RCC 7860 (cell line): ENCODE measurements around the gene PGGT1B.
A peak's percentile ranks its signal among the peaks of the same experiment; 100 is the strongest.

Experiments used
- DNase-seq: peaks from one replicate; pipeline ENCODE4 v3.0.0-alpha.2; 2015; ENCODE audit warnings: low spot score
- FAIRE-seq: peaks from 2 replicates; lab custom pipeline; 2012; peaks lifted over from hg19 to GRCh38; lab: Jason Lieb, UNC

Gene PGGT1B

DNA sequence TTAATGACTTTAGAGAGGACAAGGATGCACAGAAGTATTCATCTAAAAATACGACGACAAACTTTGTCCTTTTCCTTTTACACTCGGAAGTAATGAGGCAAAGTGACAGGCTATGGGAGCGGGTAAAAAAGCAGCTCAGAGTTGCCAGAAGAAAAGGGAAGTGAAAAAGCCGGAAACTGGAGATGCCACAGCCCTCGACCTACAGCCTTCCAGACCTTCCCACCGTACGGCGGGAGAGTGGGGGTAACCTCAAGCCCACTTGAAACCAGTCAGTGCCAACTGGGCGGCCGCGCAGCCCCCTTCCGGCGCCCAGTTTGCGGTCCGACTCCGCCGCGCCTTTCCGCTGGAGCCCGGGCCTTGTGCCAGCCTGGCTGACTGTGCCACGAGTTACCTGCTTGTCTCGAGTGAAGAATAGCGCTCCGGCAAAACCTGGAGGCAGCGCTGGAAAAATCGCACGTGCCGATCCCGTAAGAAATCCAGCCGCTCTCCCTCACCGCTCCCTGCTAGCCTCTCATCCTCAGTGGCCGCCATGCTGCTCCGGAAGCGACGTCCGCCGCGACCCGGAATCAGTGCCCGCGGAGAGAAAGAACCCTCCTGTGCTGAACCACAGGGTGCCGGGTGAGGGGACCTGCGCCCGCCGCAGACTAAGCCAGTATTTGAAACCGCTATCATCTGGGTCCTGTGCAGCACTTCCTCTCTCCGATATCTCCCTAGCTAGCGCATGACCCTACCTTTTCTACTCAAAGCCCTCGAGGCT is at the start of gene PGGT1B:
TSS of gene PGGT1B (minus strand) at position 557 of the 757 bp plus-strand sequence. CDS start at position 531, 26 bp downstream.
- DNase-seq, result peak; percentile 47
- no peak for FAIRE-seq

DNA sequence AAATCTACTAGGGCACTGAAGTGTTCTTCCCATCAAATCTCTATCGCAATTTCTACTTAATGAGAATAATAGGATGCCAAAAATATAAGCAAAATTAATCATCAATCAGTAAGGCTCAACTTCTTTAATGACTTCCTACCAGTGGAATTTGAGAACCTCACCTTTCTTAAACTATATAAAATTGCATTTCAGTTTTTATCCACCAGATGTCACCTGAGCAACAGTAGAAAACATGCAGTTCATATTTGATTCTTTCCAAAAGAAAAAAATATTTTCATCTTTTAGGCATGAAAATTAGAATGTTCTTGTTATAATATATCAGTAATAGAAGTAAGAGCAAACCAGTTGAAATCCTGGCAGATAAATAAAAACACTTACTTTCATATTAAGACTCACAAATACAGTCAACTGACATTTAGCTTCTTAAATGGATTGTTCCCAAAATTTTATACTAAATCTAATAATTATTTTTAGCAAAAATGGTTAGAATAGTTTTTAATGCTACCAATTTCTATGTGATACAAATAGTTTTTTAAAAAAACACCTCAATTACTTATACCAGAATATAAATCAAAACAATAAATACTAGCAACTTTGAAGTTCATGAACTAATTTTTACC is 47.2 kb upstream of the PGGT1B start:
- DNase-seq (peak; percentile 57), FAIRE-seq (peak; percentile 92)

DNA sequence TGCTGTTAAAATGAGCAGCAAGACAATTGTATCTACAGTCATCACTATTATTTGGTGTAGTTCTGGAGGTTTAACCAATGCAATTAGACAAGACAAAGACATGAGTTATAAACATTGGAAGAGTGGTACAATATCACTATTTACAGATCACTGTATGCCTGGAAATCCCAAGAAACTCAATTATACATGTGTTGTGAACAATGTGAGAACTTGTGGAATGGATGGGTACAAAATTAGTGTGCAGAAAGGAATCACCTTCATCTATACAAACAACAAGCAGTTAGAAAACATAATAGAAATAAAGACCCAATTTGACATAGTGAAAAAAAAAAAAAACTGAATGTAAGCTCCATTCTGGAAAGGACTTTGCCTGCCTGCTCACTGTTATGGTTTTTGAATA is 46.1 kb upstream of the PGGT1B start:
- DNase-seq (no peak), FAIRE-seq (no peak)

DNA sequence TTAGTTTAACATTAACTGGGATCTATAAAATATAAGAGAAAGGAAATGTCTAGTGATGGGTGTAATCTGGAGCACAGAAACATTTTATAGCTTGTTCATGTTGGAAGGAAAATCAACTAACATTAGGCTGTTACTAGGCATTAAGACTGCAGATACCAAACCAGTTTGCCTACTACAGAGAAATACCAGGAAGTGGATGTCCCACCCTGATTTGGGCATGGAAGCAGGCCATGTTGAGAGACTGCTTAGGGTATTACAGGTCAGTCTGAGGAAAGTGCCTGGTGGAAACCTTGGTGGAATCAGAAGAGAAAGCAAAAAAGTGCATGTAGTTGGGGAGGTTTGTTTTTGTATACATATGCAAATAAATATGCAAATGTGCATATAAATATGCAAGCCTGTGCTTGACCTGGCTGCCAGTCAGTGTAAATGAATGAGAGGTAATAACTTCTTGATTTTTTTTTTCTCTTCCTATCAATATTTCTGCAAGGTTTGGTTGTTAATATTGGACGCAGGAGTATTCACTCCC is 43.4 kb upstream of the PGGT1B start:
- no peak for FAIRE-seq
- DNase-seq, result no peak

DNA sequence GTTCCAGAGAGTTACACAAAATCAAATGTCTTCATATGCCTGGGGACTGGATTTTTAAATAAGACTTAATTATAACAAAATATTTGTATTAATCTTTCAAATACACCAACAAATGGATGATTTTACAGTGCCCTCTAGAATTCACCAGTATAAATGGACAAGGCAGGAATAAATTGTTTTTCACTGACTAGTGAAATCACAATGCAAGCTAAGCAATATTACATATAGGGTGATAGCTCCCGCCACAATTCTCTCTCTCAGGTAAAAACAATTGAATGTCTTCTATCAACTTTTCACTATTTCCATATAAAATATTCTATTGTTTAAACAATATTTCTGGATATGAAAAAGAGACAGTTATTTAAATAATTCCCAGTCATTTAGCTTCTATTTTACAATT is 41.8 kb upstream of the PGGT1B start:
- no peak for FAIRE-seq
- DNase-seq, result no peak

DNA sequence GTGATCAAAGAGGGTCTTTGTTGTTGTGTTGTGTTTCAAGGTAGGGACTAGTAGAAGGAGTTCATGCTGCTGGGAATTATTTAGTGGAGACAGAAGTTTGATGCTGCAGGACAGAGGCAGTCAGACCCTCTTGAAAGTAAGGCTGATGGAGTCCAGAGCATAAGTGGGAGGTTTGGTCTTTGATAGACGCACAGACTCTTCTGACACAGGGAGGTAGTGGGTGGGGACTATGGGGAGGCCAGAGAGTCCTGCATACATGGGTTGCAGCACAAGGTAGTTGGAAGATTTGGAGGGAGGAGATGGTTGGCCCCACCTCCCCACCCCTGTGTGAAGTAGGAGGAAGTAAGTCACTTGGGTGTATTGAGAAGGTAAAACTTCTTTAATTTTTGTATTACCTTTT is 36.1 kb upstream of the PGGT1B start:
- no peak for FAIRE-seq
- DNase-seq, result no peak

DNA sequence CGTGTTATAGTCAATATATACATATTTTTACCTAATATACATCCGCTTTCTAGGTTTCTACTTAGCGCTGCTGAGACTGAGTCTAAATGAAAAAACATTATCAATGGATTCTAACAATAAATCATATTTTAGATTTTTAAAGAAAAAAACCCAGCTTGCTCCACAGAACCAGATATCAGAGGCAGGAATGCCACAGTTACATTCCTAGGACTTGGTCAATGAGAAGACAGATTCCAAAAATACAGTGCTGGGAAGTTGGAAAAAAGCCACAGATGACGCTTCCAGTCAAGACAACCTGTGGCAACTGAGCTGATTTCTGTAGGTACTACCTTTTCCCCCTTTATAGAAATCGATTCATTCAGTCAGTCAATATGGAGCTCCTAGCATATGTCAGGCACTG is 34.4 kb upstream of the PGGT1B start:
- DNase-seq (no peak), FAIRE-seq (no peak)

DNA sequence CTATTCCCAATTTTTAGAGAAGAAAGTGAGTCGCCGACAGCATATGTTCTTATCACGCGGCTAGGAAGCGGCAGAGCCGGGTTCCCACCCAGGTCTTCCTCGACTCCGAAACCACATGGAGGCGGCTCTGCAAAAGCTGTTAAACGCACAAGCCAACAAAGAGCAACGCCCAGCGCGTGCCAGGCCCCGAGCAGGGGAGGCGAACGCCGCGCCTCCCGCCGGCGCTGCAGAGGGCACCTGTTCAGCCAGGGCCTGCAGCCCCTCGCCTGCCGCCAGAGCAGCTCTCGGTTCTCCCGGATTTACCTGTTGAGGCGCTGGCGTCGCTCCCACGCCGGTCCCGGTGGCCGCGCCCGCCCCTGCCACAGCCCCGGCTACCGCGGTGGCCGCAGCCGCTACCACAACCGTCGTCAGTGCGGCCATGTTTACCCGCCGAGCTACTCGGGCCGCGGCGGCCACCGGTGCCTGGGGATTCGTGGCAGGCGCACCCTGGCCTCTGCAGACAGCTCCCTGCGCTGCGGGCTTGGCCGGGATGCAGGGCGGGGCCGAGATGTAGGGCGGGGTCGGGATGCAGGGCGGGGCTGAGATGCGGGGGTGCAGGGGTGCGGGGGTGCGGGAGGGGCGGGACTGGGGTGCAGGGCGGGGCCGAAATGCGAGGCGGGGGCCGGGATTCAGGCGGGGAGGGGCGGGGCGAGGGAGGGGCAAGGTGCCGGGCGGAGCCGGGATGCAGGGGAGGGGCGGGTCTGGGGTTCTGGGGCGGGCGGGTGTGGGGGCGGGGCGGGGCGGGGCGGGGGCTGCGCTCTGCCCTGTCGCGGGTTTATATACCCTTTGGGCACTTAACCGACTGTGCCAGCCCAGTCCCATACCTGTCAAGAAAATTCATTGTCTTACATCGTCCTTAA is 33.7 kb upstream of the PGGT1B start, which contains the start of gene CCDC112:
TSS of gene CCDC112 (minus strand) at position 531 of the 899 bp plus-strand sequence. CDS start at position 420, 111 bp downstream.
- no peak for FAIRE-seq
- DNase-seq, result peak; percentile 40

DNA sequence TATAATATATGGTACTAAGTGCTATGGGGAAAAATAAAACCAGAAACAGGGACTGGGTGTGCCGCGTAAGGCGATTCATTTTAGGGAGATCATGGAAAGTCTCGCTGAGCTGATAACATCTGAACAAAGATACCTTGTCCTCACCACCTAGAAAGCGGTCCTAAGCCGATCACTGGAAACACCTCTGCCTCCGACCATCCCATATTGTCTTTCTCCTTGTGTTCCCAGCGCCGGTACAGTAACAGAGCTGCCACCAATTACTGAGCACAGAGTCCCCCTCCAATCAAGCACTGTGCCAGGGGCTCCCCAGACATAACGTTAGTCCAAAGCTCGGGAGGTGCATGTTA is 33.1 kb upstream of the PGGT1B start:
- FAIRE-seq (no peak), DNase-seq (no peak)

DNA sequence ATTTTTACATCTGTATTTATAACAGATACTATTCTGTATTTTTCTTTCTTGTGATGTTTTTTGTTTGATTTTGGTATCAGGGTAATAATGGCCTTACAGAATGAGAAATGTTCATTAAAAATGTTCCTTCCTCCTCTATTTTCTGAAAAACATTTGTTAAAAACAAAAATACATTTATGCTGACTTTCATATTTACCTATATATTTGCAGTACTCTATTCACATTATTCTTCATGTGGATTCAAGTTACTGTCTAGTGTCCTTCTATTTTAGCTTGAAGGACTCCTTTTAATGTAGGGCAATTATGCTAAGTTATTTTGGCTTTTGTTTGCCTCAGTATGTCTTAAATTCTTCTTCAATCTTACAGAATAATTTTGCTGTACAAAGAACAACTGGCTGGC is 28.7 kb upstream of the PGGT1B start:
- no peak for FAIRE-seq
- no peak for DNase-seq

DNA sequence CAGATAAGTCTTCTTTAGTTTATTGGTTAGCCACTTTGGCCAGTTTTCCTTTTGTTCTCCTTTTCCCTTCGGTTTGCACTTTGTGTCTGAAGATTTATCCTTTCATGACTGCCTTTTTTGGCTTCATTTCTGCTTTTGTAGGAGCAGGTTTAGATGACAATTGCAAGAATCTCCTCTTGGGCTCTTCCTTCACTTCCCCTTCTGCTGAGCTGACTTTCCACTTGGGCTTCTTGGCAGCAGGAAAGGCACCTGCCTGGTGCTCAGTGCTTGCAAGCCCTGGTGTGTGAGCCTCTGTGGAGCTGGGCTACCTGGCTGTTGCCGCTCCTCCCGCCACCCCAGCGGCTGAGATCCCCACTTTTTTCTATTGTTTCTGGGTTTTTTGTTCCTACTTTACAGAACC is 26.4 kb upstream of the PGGT1B start:
- FAIRE-seq (no peak), DNase-seq (no peak)

DNA sequence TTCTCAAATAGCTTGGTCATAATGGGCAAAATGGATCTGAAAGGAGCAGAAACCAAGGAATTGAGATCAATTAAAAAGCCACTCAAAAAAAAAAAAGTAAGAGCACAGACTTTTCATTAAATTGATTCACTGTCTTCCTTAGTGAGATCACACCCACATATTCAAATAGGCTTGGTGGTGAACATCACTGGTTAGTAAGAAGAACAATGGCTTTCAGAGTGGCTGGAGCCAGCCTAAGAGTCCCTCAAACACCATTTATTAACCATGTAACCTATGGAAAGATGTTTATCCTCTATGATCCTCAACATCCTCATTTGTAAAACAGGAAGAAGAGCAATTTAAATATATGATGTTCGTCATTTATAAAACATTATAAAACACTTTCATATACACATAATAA is 21.3 kb upstream of the PGGT1B start:
- no peak for FAIRE-seq
- DNase-seq, result no peak

DNA sequence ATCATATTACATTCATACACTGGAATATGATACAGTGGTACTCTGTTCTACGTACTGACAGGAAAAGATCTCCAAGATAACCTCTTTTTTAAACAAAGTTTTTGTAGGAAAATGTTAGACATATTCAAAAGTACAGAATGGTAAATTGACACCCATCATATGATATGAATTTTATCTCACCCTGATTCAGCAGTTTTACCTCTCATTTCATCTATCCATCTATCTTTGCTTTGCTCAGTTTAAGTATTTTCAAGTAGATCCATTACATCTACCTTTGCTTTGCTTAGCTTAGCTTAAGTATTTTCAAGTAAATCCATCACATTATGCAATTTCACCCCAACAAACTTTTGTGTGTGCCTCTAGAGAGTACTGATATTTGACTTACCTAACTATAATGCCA is 19.5 kb upstream of the PGGT1B start:
- no peak for FAIRE-seq

DNA sequence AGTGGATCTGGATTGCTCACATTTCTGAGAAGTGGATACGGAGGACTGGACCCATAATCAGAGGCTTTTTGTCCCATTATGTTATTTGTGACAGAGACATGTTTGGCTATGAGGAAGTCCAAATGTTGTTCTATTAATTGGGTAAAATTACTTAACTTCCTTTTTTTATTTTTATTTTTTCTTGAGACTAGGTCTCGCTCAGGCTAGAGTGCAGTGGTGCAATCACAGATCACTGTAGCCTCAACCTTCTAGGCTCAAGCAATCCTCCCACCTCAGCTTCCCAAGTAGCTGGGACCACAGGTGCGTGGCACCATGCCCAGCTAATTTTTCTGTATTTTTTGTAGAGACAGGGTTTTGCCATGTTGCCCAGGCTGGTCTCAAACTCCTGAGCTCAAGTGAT is 11.9 kb upstream of the PGGT1B start:
- DNase-seq (no peak), FAIRE-seq (no peak)

More for the DNA sequence above, 19.5 kb upstream of the PGGT1B start:
- no peak for DNase-seq

DNA sequence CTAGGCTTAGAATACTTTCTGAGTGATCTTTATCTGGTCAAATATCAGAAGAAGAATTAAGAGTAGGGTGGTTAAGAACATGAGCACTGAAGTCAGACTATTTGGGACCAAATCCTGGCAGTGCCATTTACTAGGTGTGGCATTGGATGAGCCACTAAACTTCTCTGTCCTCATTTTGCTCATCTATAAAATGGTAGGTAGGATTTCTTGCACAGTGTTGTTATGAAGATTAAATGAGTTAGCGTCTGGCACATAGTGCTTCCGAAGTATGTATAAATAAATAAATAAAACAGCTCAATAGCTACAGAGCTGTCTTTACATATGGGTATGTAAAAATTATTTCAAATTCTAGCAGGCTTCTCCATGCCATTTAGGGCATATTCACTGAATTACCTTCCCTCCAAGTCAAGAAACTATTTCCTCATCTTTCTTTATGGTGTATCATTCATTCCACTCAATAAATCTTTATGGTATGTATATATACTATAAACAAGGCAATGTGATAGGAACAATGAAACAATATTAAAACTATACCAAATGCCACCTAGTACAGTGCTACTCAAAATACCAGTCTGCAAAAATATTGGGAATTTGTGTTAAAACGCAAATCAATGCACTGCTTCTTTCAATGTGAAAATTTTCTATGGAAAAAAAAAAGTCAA is 9.8 kb upstream of the PGGT1B start:
- DNase-seq, result no peak
- FAIRE-seq, result no peak

DNA sequence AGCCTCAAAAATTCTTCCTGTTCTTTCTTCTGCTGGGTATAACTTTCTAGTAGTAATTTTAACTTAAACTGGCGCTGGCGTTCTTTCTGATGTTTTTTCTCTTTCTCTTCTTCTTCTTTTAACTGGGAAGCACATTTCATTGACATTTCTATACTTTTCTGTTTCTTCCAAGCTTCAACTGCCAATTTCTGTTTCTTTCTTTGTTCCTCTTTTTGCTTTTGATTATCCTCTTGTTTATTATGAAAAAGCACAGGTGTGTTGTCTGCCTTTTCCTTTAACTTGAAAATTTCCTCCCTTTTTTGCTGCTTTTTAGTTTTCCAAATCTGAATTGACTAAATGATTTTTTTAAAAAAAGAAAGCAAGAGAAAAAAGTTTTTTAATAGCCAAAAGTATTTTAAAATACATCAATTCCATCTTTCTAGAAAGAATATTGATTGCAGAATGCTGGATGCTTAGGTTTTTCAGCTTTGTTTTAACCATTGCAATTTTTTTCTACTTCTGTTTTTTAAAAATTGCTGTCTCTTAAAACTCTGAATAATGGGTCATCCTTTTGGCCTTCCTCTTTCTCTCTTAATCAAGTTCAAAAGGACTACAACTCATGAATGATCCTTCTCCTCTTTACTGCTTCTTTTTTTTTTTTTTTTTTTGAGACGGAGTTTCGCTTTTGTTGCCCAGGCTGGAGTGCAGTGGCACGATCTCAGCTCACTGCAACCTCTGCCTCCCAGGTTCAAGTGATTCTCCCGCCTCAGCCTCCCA is 8.8 kb upstream of the PGGT1B start:
- FAIRE-seq (no peak), DNase-seq (no peak)

DNA sequence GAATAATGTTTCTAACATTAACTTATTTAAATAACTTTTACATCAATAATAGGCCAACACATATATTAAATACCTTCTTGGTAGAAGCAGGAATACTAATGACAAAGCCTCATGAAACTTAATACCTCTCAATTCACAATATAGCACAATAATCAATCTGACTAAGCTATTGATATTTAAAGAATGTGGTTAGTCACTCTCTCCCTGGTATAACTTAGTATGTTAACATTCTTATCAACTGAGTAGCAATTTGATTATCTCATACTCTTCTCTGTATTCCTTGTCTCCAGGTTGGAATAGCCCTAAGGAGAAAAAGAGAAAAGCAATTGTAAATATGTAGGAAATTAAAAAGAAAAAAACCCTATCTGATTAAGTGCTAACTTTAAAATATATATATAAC is 4.9 kb upstream of the PGGT1B start:
- FAIRE-seq (no peak), DNase-seq (peak; percentile 22)

DNA sequence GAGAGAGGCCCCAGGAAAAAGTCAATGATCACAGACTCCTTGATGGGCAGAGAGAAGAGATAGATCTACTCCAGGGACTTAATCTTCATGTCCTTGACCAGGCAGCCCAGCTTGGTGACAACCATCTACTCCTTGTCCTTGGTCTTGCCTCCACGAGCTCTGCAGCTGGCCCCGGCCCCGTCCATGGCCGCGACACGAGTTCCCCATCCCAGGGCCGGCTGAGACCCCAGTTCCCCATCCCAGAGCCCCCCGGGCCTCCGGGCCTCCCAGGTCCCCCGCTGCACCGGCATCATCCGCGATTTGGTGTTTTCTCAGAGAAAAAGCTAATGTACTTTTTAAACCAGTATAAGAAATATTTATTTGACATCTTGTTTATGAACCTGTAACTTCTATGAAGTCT is 2.5 kb upstream of the PGGT1B start:
- no peak for FAIRE-seq
- no peak for DNase-seq

DNA sequence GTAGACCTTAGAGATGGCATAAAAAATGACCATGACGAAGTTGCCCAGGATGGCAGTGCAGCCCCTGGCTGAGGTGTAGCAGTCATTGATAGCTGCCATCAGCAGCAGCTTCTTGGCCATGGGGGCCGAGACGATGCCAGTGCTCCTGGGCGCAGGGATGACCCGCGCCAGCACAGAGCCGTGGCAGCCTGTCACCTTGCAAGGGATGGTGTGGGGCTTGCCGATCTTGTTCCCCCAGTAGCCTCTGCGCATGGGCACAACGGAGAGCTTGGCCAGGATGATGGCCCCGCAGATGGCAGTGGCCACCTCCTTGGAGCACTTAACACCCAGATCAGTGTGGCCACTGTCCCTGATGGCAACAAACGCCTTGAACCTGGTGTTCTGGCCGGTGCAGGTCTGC is 2.1 kb upstream of the PGGT1B start:
- DNase-seq, result no peak
- FAIRE-seq, result no peak

DNA sequence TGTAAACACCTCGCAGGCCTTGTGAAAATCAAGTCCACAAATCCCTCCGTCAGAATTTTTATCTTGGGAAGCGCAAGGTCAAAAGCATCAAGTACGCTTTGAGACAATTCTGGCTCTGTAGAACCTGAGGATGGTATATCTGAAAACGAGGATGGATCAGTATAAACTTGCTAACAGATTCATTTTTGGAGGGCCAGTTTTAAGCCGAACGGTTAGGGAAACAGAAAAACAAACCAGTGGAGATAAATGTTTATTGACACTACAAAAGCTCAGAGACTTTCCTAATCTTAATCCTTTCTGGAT is 352 bp upstream of the PGGT1B start:
- FAIRE-seq (no peak), DNase-seq (no peak)

DNA sequence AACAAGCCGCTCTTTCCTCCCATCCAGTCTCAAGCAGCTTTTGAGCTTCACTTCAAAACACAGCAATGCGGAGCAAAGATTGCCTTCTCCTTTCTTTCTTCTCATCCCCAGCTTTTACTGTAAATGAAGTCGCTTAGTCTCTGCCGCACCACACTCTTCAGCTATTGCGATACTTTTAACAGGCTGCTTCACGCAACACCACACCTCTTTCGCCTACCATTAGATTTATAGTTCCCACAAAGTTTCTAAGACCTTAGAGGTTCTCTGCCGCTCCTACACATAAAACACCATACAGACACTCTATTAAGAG is 711 bp downstream of the PGGT1B start:
- DNase-seq (no peak), FAIRE-seq (no peak)
